DOHH2 (cell line): ENCODE data around the gene RUFY4.

Experiments used
- H3F3A ChIP-seq: fragments of 200-600 bp; sonication (generic), shearing (Covaris generic); 2 replicates; pipeline ENCODE4 v1.6.0; 2016; ENCODE audit warnings: antibody characterized with exemption, mild to moderate bottlenecking; ENCODE audit not compliant: control insufficient read depth, insufficient read depth
- H3K27ac ChIP-seq: fragments of 200-600 bp; sonication (generic); 2 replicates; pipeline ENCODE4 v1.5.1; 2014; ENCODE audit warnings: low read depth, mild to moderate bottlenecking, low read length, moderate library complexity
- H3K27me3 ChIP-seq: fragments of 200-600 bp; sonication (generic); 2 replicates; pipeline ENCODE4 v1.6.1; 2014; ENCODE audit warnings: mild to moderate bottlenecking, low read length, mixed read lengths; ENCODE audit not compliant: control insufficient read depth
- H3K36me3 ChIP-seq: fragments of 200-600 bp; sonication (generic); 2 replicates; pipeline ENCODE4 v1.6.1; 2014; ENCODE audit warnings: mild to moderate bottlenecking, low read length, moderate library complexity, mixed read lengths; ENCODE audit not compliant: control insufficient read depth
- H3K4me1 ChIP-seq: fragments of 200-600 bp; sonication (generic); 2 replicates; pipeline ENCODE4 v1.6.1; 2014; ENCODE audit warnings: mild to moderate bottlenecking, low read length, mixed read lengths; ENCODE audit not compliant: control insufficient read depth
- H3K4me2 ChIP-seq: fragments of 200-600 bp; sonication (generic); 2 replicates; pipeline ENCODE4 v1.6.0; 2014; ENCODE audit warnings: mild to moderate bottlenecking, low read length, moderate library complexity
- H3K4me3 ChIP-seq: fragments of 200-600 bp; sonication (generic); 2 replicates; pipeline ENCODE4 v1.5.1; 2014; ENCODE audit warnings: mild to moderate bottlenecking, low read length, mixed read lengths
- H3K79me2 ChIP-seq: fragments of 200-600 bp; sonication (generic); 2 replicates; pipeline ENCODE4 v1.6.1; 2014; ENCODE audit warnings: mild to moderate bottlenecking, low read length, mixed read lengths; ENCODE audit not compliant: control insufficient read depth
- H3K9me2 ChIP-seq: fragments of 200-600 bp; sonication (generic); replicated peaks from 2 replicates; pipeline ENCODE4 v1.6.1; 2014; ENCODE audit warnings: mild to moderate bottlenecking, low read length, mixed read lengths; ENCODE audit not compliant: control insufficient read depth
- H3K9me3 ChIP-seq: fragments of 200-600 bp; sonication (generic); 2 replicates; pipeline ENCODE4 v1.6.1; 2014; ENCODE audit warnings: antibody characterized with exemption, low read length, mixed read lengths; ENCODE audit not compliant: control insufficient read depth, insufficient read depth
- H4K20me1 ChIP-seq: fragments of 200-600 bp; sonication (generic); 2 replicates; pipeline ENCODE4 v1.6.0; 2014; ENCODE audit warnings: low read depth, mild to moderate bottlenecking, antibody characterized with exemption, low read length, moderate library complexity; ENCODE audit not compliant: control insufficient read depth, insufficient read depth
- EZH2phosphoT487 ChIP-seq: fragments of 200-600 bp; sonication (generic); IDR thresholded peaks from 2 replicates; pipeline ENCODE4 v1.6.1; 2017; ENCODE audit warnings: borderline replicate concordance, mild to moderate bottlenecking, antibody characterized with exemption, low read length, moderate library complexity, mixed read lengths
- TF ChIP-seq, protein P1 (sequence below): fragments of 200-600 bp; sonication (generic); IDR thresholded peaks from one replicate; pipeline ENCODE4 v1.5.1; 2014; ENCODE audit warnings: antibody characterized with exemption, mild to moderate bottlenecking, low read depth, low read length; ENCODE audit not compliant: poor library complexity, severe bottlenecking

The RUFY4 gene

DNA sequence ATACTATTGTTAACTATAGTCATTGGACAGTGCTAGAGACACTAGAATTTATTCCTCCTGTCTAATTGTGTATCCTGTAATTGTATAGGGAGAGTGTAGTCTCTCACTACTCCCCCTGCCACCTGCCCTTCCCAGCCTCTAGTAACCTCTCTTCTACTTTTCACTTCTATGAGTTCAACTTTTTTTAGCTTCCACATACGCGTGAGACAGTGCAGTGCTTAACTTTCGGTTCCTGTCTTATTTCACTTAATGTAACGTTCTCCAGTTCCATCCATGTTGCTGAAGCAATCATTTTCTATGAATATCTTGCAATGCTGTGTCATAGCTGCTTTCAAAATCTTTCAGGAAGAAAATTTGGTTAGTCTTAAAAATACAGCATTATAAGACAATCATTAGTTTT, 22.8 kb upstream of the RUFY4 start:
- peaks cover 21% of the 10 kb centered on the region for H3K4me1 ChIP-seq
- peak overlapping the region; percentile 23; the same call in 1 of the 2 replicates for H3K4me2 ChIP-seq
- H3K79me2 ChIP-seq, result no peaks in the 10 kb centered on the region
- H3K36me3 ChIP-seq, result no peaks in the 10 kb centered on the region
- H3K9me2 ChIP-seq, result no peaks in the 10 kb centered on the region
- H3K9me3 ChIP-seq, result peaks cover 9% of the 10 kb centered on the region; the same call in 1 of the 2 replicates
- H3K27me3 ChIP-seq, result peaks cover 18% of the 10 kb centered on the region
- H3F3A ChIP-seq, result peaks cover 8% of the 10 kb centered on the region; the same call in 1 of the 2 replicates
- H4K20me1 ChIP-seq, result no peaks in the 10 kb centered on the region
- TF ChIP-seq, protein P1, sequence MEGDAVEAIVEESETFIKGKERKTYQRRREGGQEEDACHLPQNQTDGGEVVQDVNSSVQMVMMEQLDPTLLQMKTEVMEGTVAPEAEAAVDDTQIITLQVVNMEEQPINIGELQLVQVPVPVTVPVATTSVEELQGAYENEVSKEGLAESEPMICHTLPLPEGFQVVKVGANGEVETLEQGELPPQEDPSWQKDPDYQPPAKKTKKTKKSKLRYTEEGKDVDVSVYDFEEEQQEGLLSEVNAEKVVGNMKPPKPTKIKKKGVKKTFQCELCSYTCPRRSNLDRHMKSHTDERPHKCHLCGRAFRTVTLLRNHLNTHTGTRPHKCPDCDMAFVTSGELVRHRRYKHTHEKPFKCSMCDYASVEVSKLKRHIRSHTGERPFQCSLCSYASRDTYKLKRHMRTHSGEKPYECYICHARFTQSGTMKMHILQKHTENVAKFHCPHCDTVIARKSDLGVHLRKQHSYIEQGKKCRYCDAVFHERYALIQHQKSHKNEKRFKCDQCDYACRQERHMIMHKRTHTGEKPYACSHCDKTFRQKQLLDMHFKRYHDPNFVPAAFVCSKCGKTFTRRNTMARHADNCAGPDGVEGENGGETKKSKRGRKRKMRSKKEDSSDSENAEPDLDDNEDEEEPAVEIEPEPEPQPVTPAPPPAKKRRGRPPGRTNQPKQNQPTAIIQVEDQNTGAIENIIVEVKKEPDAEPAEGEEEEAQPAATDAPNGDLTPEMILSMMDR, result no peak
- H3K4me3 ChIP-seq, result no peak overlapping the region
- no peak overlapping the region for H3K27ac ChIP-seq

DNA sequence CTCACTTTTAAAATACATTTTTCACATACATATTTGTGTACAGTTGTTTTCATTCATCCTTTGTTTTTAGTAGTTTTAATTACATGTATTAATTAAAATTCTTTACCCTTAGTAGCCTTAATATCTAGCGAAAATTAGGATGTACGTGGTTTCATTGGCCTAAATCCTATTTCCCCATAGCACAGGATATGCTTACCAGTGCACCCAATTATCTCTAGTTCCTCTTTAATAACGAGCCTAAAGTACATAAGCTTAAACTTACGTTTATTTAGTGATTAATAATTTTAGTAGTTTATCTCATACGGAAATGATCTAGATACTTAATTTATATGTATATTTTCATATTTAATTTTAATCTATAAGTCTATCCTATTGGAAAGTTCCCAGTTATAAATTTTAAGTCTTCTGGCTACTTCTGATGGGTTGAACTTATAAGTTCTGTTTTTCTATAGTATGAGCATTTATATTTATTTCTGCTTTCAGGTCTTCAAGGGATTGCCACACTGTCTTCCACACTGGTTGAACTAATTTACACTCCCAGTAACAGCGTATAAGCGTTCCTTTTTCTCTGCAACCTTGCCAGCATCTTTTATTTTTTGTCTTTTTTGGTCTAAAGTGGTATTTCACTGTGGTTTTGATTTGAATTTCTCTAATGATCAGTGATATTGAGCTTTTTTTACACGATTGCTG, 21.4 kb upstream of the RUFY4 start:
- Histone ChIP-seq H4K20me1 (no peaks in the 10 kb centered on the region), H3K27me3 (peaks cover 9% of the 10 kb centered on the region; the same call in 1 of the 2 replicates), H3K9me2 (no peaks in the 10 kb centered on the region), H3K4me3 (no peak overlapping the region), H3K79me2 (no peaks in the 10 kb centered on the region), H3K36me3 (no peaks in the 10 kb centered on the region), H3K27ac (no peak overlapping the region), H3K4me2 (no peak overlapping the region), H3F3A (peaks cover 8% of the 10 kb centered on the region; the same call in 1 of the 2 replicates), H3K9me3 (peaks cover 9% of the 10 kb centered on the region; the same call in 1 of the 2 replicates), H3K4me1 (peaks cover 21% of the 10 kb centered on the region)
- TF ChIP-seq, protein P1, result no peak
- TF ChIP-seq EZH2phosphoT487, result no peak

DNA sequence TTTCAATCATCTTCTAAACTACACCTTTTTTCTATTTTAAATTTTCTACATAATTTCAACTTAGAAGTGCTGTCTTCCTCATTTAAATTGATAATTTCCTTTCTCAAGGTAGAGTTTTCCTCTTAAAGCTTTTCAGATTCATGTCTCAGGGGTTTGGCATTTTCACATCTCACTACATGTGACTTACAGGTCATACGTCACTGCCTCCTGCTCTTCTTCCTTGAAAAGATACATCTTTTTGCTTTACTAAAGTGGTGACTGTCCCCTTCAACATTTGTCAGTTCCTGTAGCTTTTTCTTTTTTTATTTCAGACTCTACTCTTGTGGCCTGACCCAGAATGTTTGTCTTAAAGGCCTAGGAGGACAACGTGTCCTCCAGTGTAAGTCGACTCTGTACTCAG, 17.1 kb upstream of the RUFY4 start:
- no peak overlapping the region for H3K27ac ChIP-seq

More for the DNA sequence above, 17.1 kb upstream of the RUFY4 start:
- Histone ChIP-seq H3K9me3 (peaks cover 9% of the 10 kb centered on the region; the same call in 1 of the 2 replicates), H3K4me3 (no peak overlapping the region), H3K79me2 (no peaks in the 10 kb centered on the region), H4K20me1 (no peaks in the 10 kb centered on the region), H3K9me2 (no peaks in the 10 kb centered on the region), H3K27me3 (peaks cover 14% of the 10 kb centered on the region), H3K4me2 (no peak overlapping the region), H3K36me3 (no peaks in the 10 kb centered on the region), H3K4me1 (peaks cover 10% of the 10 kb centered on the region), H3F3A (peaks cover 2% of the 10 kb centered on the region; the same call in 1 of the 2 replicates)
- TF ChIP-seq, protein P1, result no peak
- TF ChIP-seq EZH2phosphoT487, result no peak
